Thymus (tissue), 11 donors: ENCODE data around the gene SMTNL1. TPM values are rescaled to one million over a fixed set of nuclear protein-coding genes. Genes with fewer than 3 reads are reported as not detected.

ENCODE experiments used
- DNase-seq, 9 donors: peaks; one replicate each; pipeline ENCODE4 v3.0.0-alpha.2; 2013; ENCODE audit warnings: low spot score in 9 of 9, low read depth in 6 of 9, missing footprints in 1 of 9
- H3K27ac ChIP-seq, 2 donors: one replicate each; pipeline ENCODE4 v1.5.1; 2013; ENCODE audit warnings: control low read depth in 1 of 2, low read depth in 1 of 2, low read length in 1 of 2, mild to moderate bottlenecking in 1 of 2, moderate library complexity in 1 of 2
- H3K27me3 ChIP-seq, 2 donors: one replicate each; pipeline ENCODE4 v1.5.1; 2013; ENCODE audit warnings: low read length in 1 of 2; ENCODE audit not compliant: control insufficient read depth in 2 of 2, insufficient read depth in 1 of 2
- H3K36me3 ChIP-seq, 2 donors: one replicate each; pipeline ENCODE4 v1.5.1; 2013; ENCODE audit warnings: low read length in 1 of 2, mild to moderate bottlenecking in 1 of 2, moderate library complexity in 1 of 2; ENCODE audit not compliant: control insufficient read depth in 2 of 2, insufficient read depth in 2 of 2
- H3K4me1 ChIP-seq, 2 donors: one replicate each; pipeline ENCODE4 v1.5.1; 2013; ENCODE audit warnings: low read length in 2 of 2; ENCODE audit not compliant: control insufficient read depth in 2 of 2, insufficient read depth in 2 of 2
- H3K4me3 ChIP-seq, 2 donors: one replicate each; pipeline ENCODE4 v1.5.1; 2013; ENCODE audit warnings: low read length in 2 of 2, control low read depth in 1 of 2, mild to moderate bottlenecking in 1 of 2
- H3K9me3 ChIP-seq, 2 donors: one replicate each; pipeline ENCODE4 v1.5.1; 2013; ENCODE audit warnings: low read length in 1 of 2, mild to moderate bottlenecking in 1 of 2; ENCODE audit not compliant: control insufficient read depth in 2 of 2, insufficient read depth in 1 of 2
- WGBS: extraction: QIAGEN DNeasy Blood & Tissue Kit; methylation state at CpG from one replicate; pipeline ENCODE4 v1.1.7; 2013; 5-methylcytosine and 5-hydroxymethylcytosine counted together
- polyA plus RNA-seq: library from polyadenylated mRNA; stranded (reverse); fragments of 200-250 nt; gene quantifications from one replicate; pipeline ENCODE4 v1.2.3, GENCODE V29; 2013
- total RNA-seq: library from RNA; stranded (reverse); fragments of 120-200 nt; gene quantifications from one replicate; pipeline ENCODE4 v1.2.4, GENCODE V29; 2013
- donor health status: healthy.

Gene SMTNL1
- total and polyA plus RNA-seq, 2 donors = 0.05 TPM

- Histone ChIP-seq H3K27me3 (no peaks in the 10 kb centered on the region), H3K4me3 (no peak overlapping the region), H3K36me3 (peaks cover 46 to 48% of the 10 kb centered on the region in 2 donors), H3K27ac (no peak overlapping the region), H3K4me1 (no peaks in the 10 kb centered on the region), H3K9me3 (no peaks in the 10 kb centered on the region)
- DNase-seq = no peak
- 28% methylated on average over 6 of the region's 6 CpGs for WGBS
Measured at GRCh38 chr11:57547854-57548377, 10.5 kb downstream of the SMTNL1 start.

DNA sequence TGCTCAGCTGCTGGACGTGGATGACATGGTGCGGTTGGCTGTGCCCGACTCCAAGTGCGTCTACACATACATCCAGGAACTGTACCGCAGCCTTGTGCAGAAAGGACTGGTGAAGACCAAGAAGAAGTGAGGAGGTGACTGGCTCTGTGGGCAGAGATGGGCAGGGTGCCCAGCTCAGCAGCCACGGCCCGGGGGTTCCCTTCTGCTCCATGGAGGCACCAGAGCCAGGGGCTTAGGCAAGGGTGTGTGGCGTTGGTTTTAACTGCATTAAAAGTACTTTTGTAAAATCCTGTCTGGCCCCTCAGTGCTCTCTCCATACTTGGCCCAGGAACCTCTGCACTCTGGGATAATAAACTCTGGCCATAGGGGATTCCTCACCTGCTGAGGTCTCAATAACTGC, 12.6 kb downstream of the SMTNL1 start:
- DNase-seq = no peak
- H3K27me3 ChIP-seq = no peaks in the 10 kb centered on the region
- WGBS = 98% methylated on average over 8 of the region's 8 CpGs
- H3K27ac ChIP-seq = peak overlapping the region in 1 of 2 donors; percentile 25
- no peak overlapping the region for H3K4me3 ChIP-seq
- H3K36me3 ChIP-seq = peaks cover 66% of the 10 kb centered on the region in 2 donors
- no peaks in the 10 kb centered on the region for H3K4me1 ChIP-seq
- H3K9me3 ChIP-seq = no peaks in the 10 kb centered on the region

DNA sequence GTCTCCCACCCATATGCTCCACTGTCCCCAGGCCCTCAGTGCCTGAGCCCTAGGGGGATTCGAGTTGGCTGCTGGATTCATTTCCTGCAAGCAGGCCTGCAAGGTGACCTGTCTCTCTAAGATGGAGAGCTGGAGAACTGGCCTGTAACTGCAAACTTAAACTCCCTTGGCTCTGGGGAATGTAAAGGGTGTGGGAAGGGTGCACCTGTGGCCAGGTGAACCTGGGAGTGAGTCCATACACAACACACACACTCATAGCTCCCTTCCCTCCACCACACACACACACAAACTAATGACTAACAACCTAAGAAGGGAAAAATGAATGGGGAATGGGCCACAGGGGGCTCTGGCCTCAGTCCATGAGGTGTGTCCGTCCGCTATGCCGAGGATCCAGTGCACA, 14.5 kb downstream of the SMTNL1 start:
- Histone ChIP-seq H3K9me3 (no peaks in the 10 kb centered on the region), H3K27ac (no peak overlapping the region), H3K4me3 (no peak overlapping the region), H3K27me3 (no peaks in the 10 kb centered on the region), H3K36me3 (peaks cover 79 to 83% of the 10 kb centered on the region in 2 donors), H3K4me1 (no peaks in the 10 kb centered on the region)
- DNase-seq = no peak
- 97% methylated on average over 4 of the region's 4 CpGs for WGBS

DNA sequence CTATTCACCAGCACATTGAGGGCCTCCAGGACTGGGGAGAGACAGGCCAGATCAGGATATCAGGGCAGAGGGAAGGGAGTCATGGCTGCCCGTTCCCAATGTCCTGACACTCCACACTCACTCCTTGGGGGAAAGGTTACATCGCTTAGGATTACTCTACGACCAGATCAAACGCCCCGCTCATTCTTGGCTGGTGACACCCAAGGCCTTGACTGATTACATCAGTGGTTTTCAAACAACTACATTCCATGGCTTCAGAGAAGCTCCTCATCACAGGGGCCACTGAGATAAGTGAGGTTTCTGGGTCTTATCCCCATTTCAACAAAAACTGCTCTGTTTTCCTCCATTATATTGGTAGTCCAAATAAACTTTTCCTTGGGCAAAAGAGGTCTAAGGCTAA, 15.1 kb downstream of the SMTNL1 start:
- Histone ChIP-seq H3K4me3 (no peak overlapping the region), H3K36me3 (peaks cover 80 to 86% of the 10 kb centered on the region in 2 donors), H3K27ac (no peak overlapping the region), H3K9me3 (no peaks in the 10 kb centered on the region), H3K27me3 (no peaks in the 10 kb centered on the region), H3K4me1 (no peaks in the 10 kb centered on the region)
- DNase-seq = no peak
- WGBS = 98% methylated on average over 5 of the region's 5 CpGs

GRCh38 chr11:57555393-57555792, 18.0 kb downstream of the SMTNL1 start:
- no peaks in the 10 kb centered on the region for H3K9me3 ChIP-seq
- H3K4me3 ChIP-seq = no peak overlapping the region
- H3K27ac ChIP-seq = no peak overlapping the region
- whole genome bisulfite sequencing = 96% methylated on average over 2 of the region's 2 CpGs
- no peaks in the 10 kb centered on the region for H3K4me1 ChIP-seq
- no peaks in the 10 kb centered on the region for H3K27me3 ChIP-seq
- no peak for DNase-seq
- H3K36me3 ChIP-seq = peaks cover 83 to 87% of the 10 kb centered on the region in 2 donors

- WGBS = 98% methylated on average over 8 of the region's 8 CpGs
- no peaks in the 10 kb centered on the region for H3K9me3 ChIP-seq
- H3K27ac ChIP-seq = no peak overlapping the region
- no peaks in the 10 kb centered on the region for H3K27me3 ChIP-seq
- H3K4me1 ChIP-seq = no peaks in the 10 kb centered on the region
- peaks cover 76 to 81% of the 10 kb centered on the region in 2 donors for H3K36me3 ChIP-seq
- H3K4me3 ChIP-seq = no peak overlapping the region
- no peak for DNase-seq
Measured at GRCh38 chr11:57556041-57556440, 18.6 kb downstream of the SMTNL1 start.

DNA sequence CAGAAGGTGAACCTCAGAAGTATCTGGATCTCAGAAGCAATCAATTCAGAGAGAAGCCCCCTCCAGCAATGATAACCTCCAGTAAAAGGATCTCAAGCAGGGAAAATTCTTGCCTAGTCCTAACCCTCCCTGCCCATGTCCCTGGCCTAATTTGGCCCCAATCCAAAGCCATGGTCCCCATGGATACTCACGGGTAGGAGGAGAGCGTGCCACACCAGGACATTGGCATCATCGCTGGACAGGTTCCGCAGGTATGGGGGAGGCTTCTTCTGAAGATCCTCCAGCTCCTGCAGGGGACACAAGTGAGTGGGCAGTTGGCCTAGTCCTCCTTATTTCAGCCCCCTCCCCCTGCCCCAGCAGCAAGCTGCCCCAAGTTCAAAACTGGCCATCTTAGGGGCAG, 22.8 kb downstream of the SMTNL1 start:
- DNase-seq = no peak
- Histone ChIP-seq H3K27ac (no peak overlapping the region), H3K4me1 (peaks cover 0 to under 1% of the 10 kb centered on the region in 2 donors), H3K36me3 (peaks cover 41 to 47% of the 10 kb centered on the region in 2 donors), H3K27me3 (no peaks in the 10 kb centered on the region), H3K4me3 (no peak overlapping the region), H3K9me3 (no peaks in the 10 kb centered on the region)
- WGBS = 97% methylated on average over 4 of the region's 4 CpGs

DNA sequence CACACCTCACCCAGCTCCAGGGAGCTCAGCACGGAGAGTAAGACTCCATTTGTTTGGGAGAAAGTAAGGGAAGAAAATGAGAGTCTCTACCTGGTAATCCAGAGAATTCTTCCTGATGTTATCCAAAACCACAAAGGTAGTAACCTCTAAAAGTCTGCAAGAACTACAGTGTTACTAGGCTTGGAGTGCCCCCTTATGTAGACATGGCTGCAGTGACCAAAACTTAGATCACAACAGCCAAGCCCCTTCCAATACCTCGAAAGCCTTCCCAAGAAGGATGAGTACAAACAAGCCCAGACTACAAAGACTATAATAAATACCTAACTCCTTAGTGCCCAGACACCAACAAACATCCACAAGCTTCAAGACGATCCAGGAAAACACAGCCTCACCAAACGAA, 25.2 kb downstream of the SMTNL1 start:
- peaks cover 17 to 28% of the 10 kb centered on the region in 2 donors for H3K36me3 ChIP-seq
- 92% methylated on average over 4 of the region's 4 CpGs for WGBS
- H3K27ac ChIP-seq = no peak overlapping the region
- no peaks in the 10 kb centered on the region for H3K27me3 ChIP-seq
- H3K4me3 ChIP-seq = no peak overlapping the region
- peaks cover 0 to 3% of the 10 kb centered on the region in 2 donors for H3K9me3 ChIP-seq
- no peak for DNase-seq
- peaks cover 2 to 15% of the 10 kb centered on the region in 2 donors for H3K4me1 ChIP-seq

GRCh38 chr11:57566005-57566904, 28.9 kb downstream of the SMTNL1 start:
- Histone ChIP-seq H3K9me3 (peaks cover 0 to 3% of the 10 kb centered on the region in 2 donors), H3K27me3 (no peaks in the 10 kb centered on the region), H3K36me3 (peaks cover 0 to 5% of the 10 kb centered on the region in 2 donors), H3K4me1 (peaks cover 6 to 28% of the 10 kb centered on the region in 2 donors), H3K4me3 (peak overlapping the region; percentile 76 to 99), H3K27ac (peak overlapping the region; percentile 79 to 85)
- 9% methylated on average over 4 of the region's 4 CpGs for WGBS
- peak; percentile 23 to 81 (median 49) for DNase-seq
